Measurements from ENCODE around the gene MTF2.

MTF2 gene

DNA sequence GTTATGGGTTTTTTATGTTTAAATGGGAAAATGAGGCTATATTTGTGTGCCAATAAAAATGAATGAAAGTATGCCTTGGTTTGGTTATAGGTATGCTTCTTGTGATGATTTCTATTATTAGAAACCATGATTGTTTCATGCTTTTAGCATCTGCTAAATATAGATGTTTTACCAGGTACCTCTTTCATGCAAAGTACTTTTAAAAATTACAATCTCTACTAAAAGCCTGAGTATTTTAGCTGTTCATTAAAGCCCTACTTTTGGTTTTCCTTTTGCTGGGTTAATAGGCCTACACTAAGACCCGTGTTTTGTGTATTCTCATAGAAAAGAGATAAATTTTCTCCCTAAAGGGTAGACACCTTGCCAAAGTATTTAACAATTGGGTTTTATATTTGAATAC, 32.0 kb downstream of the MTF2 start:
- DNase-seq (ENCODE audit: low spot score) = no peak
- in situ Hi-C loops (cut with MboI; ENCODE audit: low sequenced_read_pairs, unreplicated experiment) = no loop called here
- TF ChIP-seq, protein P1, sequence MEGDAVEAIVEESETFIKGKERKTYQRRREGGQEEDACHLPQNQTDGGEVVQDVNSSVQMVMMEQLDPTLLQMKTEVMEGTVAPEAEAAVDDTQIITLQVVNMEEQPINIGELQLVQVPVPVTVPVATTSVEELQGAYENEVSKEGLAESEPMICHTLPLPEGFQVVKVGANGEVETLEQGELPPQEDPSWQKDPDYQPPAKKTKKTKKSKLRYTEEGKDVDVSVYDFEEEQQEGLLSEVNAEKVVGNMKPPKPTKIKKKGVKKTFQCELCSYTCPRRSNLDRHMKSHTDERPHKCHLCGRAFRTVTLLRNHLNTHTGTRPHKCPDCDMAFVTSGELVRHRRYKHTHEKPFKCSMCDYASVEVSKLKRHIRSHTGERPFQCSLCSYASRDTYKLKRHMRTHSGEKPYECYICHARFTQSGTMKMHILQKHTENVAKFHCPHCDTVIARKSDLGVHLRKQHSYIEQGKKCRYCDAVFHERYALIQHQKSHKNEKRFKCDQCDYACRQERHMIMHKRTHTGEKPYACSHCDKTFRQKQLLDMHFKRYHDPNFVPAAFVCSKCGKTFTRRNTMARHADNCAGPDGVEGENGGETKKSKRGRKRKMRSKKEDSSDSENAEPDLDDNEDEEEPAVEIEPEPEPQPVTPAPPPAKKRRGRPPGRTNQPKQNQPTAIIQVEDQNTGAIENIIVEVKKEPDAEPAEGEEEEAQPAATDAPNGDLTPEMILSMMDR (IDR thresholded peaks at IDR 0.05; ENCODE audit: borderline replicate concordance, control extremely low read depth, extremely low read depth, insufficient read depth, missing control alignments) = no peak

DNA sequence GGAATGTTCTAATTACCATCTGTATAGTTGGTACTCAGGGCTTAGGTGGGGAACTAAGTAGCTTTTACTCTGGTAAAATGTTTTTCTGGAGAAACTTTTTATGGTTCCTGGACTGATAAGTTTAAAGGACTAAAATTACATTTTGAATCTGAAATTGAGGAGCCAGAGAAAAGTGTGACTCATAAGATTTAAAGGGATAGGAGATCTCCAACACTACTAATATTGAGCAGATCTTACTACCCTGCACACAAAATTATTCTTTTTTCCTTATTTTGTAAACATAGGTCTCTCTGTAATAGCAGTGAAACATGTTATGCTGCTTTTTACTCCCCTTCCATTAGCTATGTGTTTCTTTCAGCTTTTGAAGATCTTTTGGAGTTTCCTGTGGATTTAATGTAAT, 32.5 kb downstream of the MTF2 start:
- in situ Hi-C loops (cut with MboI; ENCODE audit: low sequenced_read_pairs, unreplicated experiment) = no loop called here
- no peak for DNase-seq (ENCODE audit: low spot score)

DNA sequence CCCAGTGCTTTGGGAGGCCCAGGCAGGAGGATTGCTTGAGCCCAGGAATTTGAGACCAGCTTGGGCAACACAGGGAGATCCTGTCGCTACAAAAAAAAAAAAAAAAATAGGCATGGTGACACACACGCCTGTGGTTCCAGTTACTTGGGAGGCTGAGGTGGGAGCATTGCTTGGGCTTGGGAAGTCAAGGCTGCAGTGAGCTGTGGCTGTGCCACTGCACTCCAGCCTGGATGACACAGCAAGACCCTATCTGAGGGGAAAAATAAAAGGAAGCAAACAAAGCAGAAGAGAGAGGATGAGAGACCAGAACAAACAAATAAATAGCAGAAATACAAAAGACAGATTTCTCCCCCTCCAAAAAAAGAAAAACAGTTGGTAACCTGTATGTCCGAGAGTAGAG, 34.0 kb downstream of the MTF2 start:
- in situ Hi-C loops (cut with MboI; ENCODE audit: low sequenced_read_pairs, unreplicated experiment) = no loop called here
- DNase-seq (ENCODE audit: low spot score) = no peak
- TF ChIP-seq, protein P1 (IDR thresholded peaks at IDR 0.05; ENCODE audit: borderline replicate concordance, control extremely low read depth, extremely low read depth, insufficient read depth, missing control alignments) = no peak

More for the DNA sequence above, 32.5 kb downstream of the MTF2 start:
- TF ChIP-seq, protein P1 (IDR thresholded peaks at IDR 0.05; ENCODE audit: borderline replicate concordance, control extremely low read depth, extremely low read depth, insufficient read depth, missing control alignments) = no peak

DNA sequence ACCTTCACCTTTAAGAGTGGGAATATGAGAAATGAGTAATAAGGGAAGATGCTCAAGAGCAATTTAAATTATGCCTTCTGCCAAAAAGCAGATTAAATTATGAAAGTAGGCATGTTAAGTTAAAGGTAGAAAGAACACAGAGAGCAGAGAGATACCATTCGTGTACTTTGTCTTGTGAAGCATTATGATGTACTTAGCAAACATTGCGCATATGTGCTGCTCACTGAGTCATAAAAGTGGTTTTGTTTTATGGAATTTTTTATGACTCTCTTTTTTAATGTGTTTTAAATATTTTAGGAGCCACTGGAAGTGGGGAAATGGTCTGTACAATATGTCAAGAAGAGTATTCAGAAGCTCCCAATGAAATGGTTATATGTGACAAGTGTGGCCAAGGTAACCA, 35.3 kb downstream of the MTF2 start:
- no peak for DNase-seq (ENCODE audit: low spot score)
- in situ Hi-C loops (cut with MboI; ENCODE audit: low sequenced_read_pairs, unreplicated experiment) = no loop called here
- TF ChIP-seq, protein P1 (IDR thresholded peaks at IDR 0.05; ENCODE audit: borderline replicate concordance, control extremely low read depth, extremely low read depth, insufficient read depth, missing control alignments) = no peak

- in situ Hi-C loops (cut with MboI; ENCODE audit: low sequenced_read_pairs, unreplicated experiment) = no loop called here
- DNase-seq (ENCODE audit: low spot score) = no peak
- TF ChIP-seq, protein P1 (IDR thresholded peaks at IDR 0.05; ENCODE audit: borderline replicate concordance, control extremely low read depth, extremely low read depth, insufficient read depth, missing control alignments) = no peak
These were observed 41.5 kb downstream of the MTF2 start for GRCh38 chr1:93120614-93121013.

DNA sequence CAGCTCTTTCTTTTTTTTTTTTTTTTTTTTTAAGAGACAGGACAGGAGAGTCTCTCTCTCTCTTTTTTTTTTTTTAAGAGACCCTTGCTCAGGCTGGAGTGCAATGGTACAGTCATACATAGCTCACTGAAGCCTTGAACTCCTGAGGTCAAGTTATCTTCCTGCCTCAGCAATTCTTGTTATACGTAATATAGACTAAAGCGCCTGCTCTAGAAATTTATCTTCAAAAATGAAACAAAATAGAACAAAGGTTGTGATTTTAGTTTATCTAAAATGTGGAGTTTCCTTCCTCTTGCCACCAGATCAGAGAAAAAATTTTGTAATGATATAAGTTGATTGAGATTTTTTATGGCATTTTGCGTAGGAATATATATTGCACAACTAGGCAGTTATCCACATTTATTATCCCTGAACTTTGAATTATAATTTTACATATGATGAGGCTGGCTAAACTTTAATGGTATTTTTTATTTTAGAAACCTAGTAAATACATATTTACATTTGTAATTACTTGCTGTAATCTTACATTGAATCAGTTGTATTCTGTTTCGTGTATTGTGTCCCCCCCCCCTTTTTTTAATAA, 44.2 kb downstream of the MTF2 start:
- no peak for DNase-seq (ENCODE audit: low spot score)
- TF ChIP-seq, protein P1 (IDR thresholded peaks at IDR 0.05; ENCODE audit: borderline replicate concordance, control extremely low read depth, extremely low read depth, insufficient read depth, missing control alignments) = no peak
- in situ Hi-C loops (cut with MboI; ENCODE audit: low sequenced_read_pairs, unreplicated experiment) = no loop called here

Data from GM13976 (cell line).